IPS-NIHi7 (cell line): ENCODE measurements around the gene SMR3A.

Experiments used
- DNase-seq: peaks from one replicate; pipeline ENCODE4 v3.0.0; 2012; ENCODE audit warnings: mixed read lengths; ENCODE audit errors: extremely low spot score

SMR3A gene

DNA sequence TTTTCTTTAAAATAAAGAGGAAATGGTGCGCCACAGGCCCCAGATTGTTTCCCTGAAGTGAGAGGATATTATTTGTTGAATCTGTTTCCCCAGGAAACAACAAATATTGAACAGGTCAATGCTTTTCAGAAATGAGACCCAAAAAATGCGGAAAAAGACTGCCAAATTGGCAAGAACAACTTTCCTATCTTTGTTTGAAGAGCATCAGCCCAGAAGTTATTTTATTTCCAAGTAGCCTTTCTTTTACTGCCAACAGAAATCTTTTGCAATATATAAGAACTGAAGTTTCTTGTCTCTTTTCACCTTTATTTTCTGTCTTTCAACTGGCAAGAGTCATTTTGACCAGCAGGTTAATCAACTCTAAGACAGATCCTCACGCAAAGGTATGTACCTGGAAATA is at the start of gene SMR3A:
Gene SMR3A (plus strand): TSS at position 301 of the 400 bp plus-strand sequence. CDS start 1,356 bp downstream, outside the sequence.
- DNase-seq, result no peak

DNA sequence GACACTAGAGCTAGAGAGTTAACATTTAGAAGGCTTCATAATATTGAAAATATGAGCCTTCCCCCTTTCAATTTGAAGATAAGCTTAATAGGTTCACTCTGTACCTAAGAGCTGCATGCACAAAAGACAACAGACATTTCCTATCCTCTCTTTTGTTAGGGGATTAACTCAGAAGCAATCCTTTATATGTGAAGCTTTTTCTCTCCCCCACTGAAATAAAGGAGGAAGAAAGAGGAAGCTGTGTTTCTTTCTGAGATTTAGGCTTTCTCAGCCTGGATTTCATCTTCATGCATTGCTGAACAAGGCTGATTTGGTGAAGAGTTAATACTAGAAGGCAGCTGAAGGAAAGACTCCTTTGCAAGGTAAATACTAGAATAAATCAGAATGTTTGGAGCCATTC is 46.8 kb upstream of the SMR3A start:
- DNase-seq, result no peak

DNA sequence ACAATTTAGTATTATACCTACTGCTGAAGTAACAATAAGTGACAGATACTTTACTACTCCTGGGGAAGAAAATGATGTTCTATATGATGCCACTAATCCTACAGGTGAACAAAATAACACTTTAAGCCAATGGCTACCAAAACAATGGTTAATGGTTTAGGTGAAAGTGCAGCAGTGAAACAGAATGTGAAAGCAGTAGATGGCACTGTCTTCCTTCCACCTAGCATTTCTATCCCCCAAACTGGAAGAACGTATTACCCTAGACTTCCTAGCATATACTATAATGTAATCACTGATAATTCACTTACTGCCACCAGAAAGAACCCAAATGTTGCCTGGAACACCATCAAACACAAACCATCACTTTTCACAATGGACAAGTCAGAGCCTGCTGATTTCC is 44.6 kb upstream of the SMR3A start:
- DNase-seq, result no peak

DNA sequence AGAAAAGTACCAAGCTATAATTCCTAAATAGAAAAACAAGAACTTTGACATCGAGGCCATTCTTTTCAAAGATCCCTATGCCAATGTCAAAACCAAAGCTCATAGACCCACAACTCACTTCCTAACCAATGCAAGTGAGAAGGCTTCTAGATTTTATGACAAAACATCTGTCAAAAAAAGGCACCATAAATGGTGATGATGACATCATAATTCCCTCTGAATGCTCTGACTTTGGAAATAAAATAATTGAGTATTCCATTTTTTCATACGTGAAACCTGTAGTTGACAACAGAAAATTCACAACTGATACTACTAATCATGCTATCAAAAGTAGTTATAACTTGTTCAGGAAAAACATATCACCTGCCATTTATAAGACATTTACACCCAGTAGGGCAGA is 34.5 kb upstream of the SMR3A start:
- DNase-seq, result no peak

DNA sequence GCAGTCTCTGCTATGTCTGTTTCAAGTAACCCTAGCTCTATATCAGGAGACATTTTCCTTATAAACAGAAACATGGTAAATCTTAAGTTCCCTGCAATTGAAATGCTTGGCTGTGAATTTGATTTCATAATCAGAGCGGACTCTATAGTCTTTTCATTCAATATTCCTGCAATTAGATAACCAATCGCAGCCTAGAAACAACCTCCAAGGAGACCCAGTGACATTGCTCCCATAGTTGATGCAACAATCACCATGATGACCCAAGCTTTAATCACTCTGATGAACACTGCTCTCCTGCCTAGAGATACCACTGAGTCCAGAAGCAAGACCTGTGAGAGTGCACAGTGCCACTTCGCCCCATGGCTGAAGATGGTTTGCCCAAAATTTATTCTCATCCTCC is 25.9 kb upstream of the SMR3A start, which contains the start of gene CABS1:
Gene CABS1 (plus strand): TSS at position 301 of the 400 bp plus-strand sequence. CDS start 59 bp downstream, at position 360.
- DNase-seq, result no peak

DNA sequence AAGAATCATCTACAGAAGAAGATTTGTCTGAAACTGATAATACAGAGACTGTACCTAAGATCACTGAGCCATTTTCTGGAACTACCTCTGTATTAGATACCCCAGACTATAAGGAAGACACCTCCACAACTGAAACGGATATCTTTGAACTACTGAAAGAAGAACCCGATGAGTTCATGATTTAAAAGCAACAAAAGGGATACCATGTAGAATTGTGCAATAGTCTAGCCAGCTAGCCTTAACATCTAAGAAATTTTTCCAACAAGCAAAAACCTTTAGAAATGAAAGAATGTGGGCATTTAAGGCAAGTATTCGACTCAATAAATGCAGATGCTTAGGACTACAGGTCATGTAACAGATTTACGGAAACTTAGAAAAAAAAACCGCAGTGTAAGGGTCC is 24.5 kb upstream of the SMR3A start:
- DNase-seq, result no peak

DNA sequence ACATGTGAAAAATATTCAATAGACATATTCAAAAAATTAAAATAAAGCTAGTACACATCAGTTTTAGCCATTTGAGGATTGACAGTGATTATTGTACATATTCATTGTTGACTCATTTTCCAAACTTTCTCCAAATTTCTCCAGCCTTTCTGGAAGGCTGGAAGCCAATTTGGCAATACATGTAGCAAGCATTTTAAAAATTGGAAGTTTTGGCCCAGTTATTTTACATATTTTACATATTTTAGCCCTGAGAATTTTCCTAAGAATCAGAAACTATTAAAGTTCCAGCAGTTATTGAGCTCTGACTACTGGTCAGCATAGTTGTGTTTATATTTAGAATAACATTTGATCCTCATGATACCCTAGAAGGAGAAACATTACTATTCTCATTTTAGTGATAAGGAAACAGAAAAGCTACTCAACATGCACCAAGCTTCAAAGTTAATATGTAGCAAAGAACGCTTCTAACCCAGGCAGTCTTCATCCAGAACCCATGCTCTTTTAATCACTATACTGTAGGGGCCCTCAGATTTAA is 22.6 kb upstream of the SMR3A start:
- DNase-seq, result no peak

DNA sequence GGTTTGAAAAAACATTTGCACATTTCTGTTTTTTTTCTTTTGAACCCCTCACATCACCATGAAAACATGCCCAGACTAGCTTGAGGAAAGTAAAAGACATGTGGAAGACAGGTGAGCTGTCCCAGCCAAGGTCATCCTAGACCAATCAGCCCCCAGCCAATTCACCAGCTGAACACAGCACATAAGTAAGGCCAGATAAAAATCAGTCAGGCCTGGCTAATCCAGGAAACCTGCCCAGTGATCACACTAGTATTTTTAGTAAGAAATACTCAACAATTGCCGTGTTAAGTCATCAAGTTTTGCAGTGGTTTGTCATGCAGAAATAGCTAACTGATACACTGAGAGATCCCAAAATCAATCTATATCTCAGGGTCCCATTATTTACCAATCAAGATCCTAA is 4.4 kb upstream of the SMR3A start:
- DNase-seq, result no peak

DNA sequence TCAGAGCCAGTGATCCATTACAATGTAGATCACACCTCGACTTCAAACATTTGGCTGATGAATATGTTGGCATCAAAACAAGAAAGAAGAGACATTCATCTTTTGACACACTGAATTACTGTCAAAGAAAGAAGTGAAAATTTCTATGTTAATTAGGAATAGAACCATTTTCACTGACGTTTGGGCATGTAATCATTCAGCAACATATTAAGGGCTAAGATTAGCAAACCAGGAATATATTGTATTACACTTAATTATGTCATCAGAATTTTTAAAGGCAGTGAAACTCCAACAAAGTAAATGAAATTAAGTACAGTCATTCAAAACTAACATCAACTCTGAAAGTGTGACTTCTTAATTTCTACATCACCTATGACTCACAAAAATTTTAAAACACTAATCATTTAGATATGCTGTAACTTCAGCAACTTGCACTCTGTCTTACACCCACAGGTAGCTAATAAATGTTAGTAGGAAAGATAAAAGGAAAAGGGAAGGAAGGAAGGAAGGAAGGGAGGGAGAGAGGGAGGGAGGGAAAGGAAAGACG is 1.4 kb upstream of the SMR3A start:
- no peak for DNase-seq

DNA sequence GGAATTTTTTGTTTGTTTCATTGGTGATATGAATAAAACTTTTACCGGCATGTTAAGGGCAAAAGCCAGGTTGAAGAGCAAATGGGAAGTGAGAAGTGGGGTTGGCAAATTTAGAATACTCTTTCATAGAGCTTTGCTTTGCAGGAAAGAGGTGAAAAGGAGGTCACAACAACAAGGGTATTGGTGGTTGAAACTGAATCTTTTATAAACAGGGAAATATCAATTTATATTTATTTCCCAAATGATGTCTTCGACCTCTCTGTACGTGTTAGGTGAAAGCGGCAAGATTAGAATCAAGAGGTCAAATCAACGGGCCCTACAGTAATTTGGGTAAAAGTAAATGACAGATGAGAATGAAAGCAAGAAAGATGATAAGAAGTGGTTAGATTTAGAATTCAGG is 3.4 kb downstream of the SMR3A start:
- DNase-seq, result no peak

DNA sequence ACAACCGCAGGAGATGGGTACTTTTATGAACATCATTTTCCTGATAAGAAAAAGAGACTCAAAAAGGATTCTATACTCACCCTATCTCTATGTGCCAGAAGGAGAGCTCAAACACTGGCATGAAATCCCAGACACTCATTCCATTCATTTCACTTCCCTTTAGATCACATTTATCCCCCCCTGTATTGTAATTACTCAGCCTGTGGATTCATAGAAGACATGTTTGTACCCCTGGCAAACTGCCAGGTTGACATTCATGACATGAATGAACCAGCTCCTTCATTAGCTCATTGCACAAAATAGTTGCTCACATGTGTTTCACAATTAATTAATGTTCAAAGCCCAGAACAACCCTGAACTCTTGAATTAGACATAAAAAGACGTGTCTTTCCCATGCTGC is 4.9 kb downstream of the SMR3A start:
- no peak for DNase-seq

DNA sequence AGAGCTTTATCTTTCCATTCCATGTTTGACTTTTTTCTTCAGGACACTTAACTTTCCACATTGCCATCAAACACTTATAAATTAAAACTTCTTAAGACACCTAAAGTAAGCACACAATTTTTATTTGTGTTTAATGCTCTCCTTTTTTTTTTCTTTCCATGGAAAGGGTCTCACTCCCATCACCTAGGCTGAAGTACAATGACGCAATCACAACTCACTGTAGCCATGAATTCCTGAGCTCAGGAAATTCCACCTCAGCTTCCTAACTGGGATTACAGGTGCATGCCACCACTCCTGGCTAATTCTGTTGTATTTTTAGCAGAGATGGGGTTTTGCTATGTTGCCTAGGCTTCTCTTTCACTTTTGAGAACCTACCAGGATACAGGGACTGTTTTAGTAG is 7.3 kb downstream of the SMR3A start:
- DNase-seq, result no peak

DNA sequence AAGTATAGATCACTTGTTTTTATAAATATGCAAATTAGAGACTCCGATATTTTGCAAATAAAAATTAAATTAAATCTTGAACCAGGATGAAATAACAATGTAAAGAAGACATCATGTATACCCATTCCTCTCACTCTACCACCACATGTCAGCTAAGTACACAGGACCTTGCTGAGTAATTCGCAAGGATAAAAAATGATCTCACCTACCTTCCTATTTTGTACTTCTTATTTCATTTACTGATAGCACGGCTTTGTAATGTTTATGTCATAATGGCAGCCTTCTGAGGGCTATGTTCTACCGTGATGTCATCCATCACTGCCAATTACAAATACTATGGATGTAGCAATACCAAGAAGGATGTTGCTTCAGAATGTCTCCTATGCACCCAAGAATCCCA is 11.4 kb downstream of the SMR3A start:
- no peak for DNase-seq

DNA sequence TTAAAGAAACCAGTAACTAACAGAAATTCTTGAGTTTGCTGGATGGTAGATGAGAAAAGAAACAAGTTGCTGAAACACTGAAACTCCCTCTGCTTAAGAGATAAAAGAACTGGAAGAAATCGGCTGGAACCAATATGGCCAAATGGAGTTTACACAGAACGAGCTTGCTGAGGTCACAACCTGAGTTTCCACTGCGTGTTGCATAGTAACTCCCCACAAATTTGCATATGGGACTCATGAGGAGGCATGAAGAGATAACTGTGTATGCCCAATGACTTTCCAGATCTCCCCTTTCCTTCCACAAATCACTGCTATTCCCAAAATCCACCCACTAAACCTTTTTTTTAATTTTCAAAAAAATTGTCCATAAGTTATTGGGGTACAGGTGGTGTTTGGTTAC is 12.2 kb downstream of the SMR3A start:
- no peak for DNase-seq

DNA sequence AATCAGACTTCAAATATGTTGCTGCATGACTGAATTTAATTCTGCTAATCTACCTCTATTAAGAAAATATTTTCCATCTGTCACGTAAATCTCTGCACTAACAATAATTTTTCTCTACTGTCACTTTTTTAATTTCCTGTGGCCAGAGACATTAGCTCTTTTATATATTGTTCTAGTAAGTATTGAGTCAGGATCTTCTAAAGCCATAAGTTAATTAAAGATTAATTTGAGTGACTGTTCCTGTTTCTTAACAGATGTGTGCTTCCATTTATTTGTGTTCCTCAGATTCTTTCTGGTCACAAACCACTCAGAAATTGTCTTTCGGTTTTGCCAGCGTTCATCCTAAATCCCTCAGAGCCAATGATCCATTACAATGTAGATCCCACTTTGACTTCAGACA is 20.0 kb downstream of the SMR3A start:
- no peak for DNase-seq

DNA sequence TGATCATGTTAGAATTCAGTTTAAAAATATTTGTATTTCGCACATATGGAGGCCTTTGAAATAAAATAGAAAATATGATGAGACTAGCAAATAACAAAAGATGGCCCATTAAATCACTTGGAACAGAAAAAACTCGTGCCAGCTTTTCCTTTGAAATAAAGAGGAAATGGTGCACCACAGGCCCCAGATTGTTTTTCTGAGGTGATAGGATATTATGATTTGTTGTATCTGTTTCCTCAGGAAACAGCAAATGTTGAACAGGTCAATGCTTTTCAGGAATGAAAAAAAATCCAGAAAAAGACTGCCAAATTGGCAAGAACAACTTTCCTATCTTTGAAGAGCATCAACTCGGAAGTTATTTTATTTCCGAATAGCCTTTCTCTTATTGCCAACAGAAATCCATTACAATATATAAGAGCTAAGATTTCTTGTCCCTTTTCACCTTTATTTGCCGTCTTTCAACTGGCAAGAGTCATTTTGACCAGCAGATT is 22.2 kb downstream of the SMR3A start, which contains the start of gene SMR3B:
Gene SMR3B (plus strand): TSS at position 441 of the 491 bp plus-strand sequence. CDS start 1,380 bp downstream, outside the sequence.
- no peak for DNase-seq

DNA sequence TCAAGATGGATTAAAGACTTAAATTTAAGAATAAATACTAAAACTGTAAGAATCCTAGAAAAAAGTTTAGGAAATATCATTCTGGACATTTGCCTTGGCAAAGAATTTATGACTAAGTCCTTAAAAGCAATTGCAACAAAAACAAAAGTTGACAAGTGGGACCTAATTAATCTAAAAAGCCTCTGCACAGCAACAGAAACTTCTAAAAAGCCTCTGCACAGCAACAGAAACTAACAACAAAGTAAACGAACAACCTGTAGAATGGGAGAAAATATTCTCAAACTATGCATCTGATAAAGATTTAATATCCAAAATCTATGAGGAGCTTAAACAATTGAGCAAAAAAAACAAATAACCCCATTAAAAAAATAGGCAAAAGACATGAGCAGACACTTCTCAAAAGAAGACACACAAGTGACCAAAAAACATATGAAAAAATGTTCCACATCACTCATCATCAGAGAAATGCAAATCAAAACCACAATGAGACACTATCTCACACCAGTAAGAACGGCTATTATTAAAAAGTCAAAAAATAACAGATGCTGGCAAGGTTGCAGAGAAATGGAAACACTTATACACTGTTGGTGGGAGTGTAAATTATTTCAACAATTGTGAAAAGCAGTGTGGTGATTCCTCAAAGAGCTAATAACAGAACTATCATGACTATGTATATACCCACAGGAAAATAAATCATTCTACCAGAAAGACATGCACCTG is 31.7 kb downstream of the SMR3A start:
- no peak for DNase-seq

DNA sequence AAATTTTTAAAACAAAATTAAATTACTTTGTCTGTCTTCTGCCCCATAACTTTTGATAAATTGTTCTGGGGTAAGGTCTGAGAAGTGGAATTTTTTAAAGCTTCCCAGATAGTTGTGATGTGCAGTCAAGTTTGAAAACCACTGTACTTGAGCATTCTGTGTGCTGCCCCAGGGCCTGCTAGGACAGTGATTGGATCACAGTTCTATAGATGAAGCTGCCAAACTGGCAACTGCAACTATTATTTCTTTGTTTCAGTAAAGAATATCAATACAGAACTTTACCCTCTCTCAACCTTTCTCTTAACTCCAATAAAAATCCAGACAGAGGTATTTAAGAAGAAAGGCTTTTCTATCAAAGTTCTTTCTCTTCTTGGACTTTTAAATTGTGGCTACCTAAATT is 37.0 kb downstream of the SMR3A start, which contains the start of gene OPRPN:
Gene OPRPN (plus strand): TSS at position 361 of the 400 bp plus-strand sequence. CDS start 1,346 bp downstream, outside the sequence.
- no peak for DNase-seq

DNA sequence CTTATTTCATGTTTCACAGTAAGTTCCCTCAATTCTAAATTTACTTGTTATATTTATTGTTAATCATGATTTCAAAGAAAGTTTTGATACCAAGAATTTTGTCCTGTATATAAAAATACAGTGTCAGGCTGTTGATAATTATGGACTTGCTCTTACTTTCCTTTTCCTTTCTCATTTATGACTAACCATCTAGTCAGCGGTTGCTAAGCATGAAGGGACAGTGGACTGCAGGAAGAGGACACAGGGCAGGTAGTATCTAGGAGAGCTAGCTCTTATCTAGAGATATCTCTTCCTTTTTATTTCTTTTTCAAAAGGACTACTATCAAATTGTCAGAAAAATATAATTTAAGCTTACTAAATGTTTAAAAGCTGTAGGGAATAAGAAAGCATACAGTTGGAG is 38.8 kb downstream of the SMR3A start:
- no peak for DNase-seq

DNA sequence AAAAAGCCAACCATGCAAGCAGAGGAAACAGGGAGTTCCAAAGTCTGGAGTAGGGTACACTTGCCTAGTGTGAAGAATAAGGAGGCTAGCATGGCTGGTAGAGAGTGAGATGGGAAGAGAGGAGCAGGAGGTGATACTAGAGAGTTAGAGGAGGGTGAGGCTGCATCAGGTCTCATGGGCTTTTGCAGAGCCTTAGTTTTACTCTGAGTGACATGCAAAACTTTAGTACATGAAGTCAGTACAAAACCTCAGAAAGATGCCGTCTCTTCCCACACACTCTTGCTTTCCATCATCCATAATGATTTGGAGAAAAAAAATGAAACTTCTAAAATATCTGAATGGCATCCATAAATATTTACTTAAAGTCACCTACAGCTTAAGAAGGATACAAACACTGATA is 42.2 kb downstream of the SMR3A start:
- DNase-seq, result no peak

DNA sequence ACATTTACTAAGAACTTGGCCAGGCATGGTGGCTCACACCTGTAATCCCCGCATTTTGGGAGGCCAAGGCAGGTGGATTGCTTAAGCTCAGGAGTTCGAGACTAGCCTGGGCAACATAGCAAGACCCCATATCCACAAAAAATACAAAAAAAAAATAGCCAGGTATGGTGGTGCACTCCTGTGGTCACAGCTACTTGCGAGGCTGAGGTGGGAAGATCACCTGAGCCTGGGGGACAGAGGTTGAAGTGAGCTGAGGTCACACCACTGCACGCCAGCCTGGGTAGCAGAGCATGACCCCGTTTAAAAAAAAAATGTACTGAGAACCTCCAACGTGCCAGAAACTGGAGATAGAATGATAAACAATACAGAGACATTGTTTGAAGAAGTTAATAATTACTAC is 45.2 kb downstream of the SMR3A start:
- DNase-seq, result no peak
